ENCODE data around the gene PPM1L.
A peak's percentile ranks its signal among the peaks of the same experiment; 100 is the strongest.
"Not testable (repeated sequence)": the region's sequence is repeated elsewhere in the genome, so short reads cannot be mapped to it uniquely, and the experiment has no call there.

Gene PPM1L

GRCh38 chr3:160992712-160993111 lies 236.7 kb downstream of the PPM1L start:
- no peak for DNase-seq

GRCh38 chr3:160996811-160997210 lies 240.8 kb downstream of the PPM1L start:
- DNase-seq = no peak

- no peak for DNase-seq
These were observed 242.6 kb downstream of the PPM1L start for GRCh38 chr3:160998581-160998980.

GRCh38 chr3:160999274-160999673 lies 243.2 kb downstream of the PPM1L start:
- no peak for DNase-seq

GRCh38 chr3:161008086-161008485 lies 252.1 kb downstream of the PPM1L start:
- no peak for DNase-seq

- DNase-seq = not testable (repeated sequence)
These were observed 254.1 kb downstream of the PPM1L start for GRCh38 chr3:161010151-161010550.

- DNase-seq = no peak
These were observed 259.1 kb downstream of the PPM1L start for GRCh38 chr3:161014843-161015749.

- DNase-seq = no peak
These were observed 260.6 kb downstream of the PPM1L start for GRCh38 chr3:161016417-161017313.

GRCh38 chr3:161017971-161018370 lies 261.9 kb downstream of the PPM1L start:
- no peak for DNase-seq

- no peak for DNase-seq
These were observed 264.2 kb downstream of the PPM1L start for GRCh38 chr3:161020256-161020655.

- DNase-seq = no peak
These were observed 269.9 kb downstream of the PPM1L start for GRCh38 chr3:161025911-161026310.

GRCh38 chr3:161026612-161027510 lies 270.8 kb downstream of the PPM1L start:
- no peak for DNase-seq

GRCh38 chr3:161028555-161029153 lies 272.6 kb downstream of the PPM1L start:
- no peak for DNase-seq

GRCh38 chr3:161031134-161031533 lies 275.1 kb downstream of the PPM1L start:
- DNase-seq = no peak

GRCh38 chr3:161034913-161035550 lies 279.0 kb downstream of the PPM1L start:
- DNase-seq = peak; percentile 29

- DNase-seq = no peak
These were observed 279.7 kb downstream of the PPM1L start for GRCh38 chr3:161035711-161036110.

GRCh38 chr3:161038725-161039124 lies 282.7 kb downstream of the PPM1L start:
- DNase-seq = no peak

- no peak for DNase-seq
These were observed 286.0 kb downstream of the PPM1L start for GRCh38 chr3:161042023-161042501.

GRCh38 chr3:161043336-161044035 lies 287.5 kb downstream of the PPM1L start:
- DNase-seq = no peak

- no peak for DNase-seq
These were observed 293.7 kb downstream of the PPM1L start for GRCh38 chr3:161049683-161050248.

Measured in activated CD4-positive, alpha-beta T cell treated with anti-CD3 and anti-CD28 coated beads for 48 hours (primary cell).